Fibroblast of villous mesenchyme (primary cell): ENCODE results near the gene FRMD4A. TPM values are rescaled to one million over a fixed set of nuclear protein-coding genes. Genes with fewer than 3 reads are reported as not detected.

ENCODE experiments used
- DNase-seq: peaks from one replicate; pipeline ENCODE4 v3.0.0-alpha.2; 2010; ENCODE audit warnings: low read depth
- H3K4me3 ChIP-seq: 2 replicates; pipeline ENCODE4 v1.5.1; 2011; ENCODE audit warnings: low read depth, mild to moderate bottlenecking, low read length
- total RNA-seq: library from RNA; depleted of rRNA; stranded (reverse); fragments of >200 nt; gene quantifications from 2 replicates; pipeline ENCODE4 v1.2.3, GENCODE V29; 2012
- TF ChIP-seq, protein P1 (sequence below): IDR thresholded peaks from 2 replicates; pipeline ENCODE4 v1.5.1; 2012; ENCODE audit warnings: low read depth, mild to moderate bottlenecking, low read length; ENCODE audit not compliant: insufficient read depth

FRMD4A gene
- total RNA-seq, 1 donor, result 40.2 TPM

GRCh38 chr10:14062528-14063260, 268.0 kb downstream of the FRMD4A start:
- DNase-seq, result peak; percentile 91
- TF ChIP-seq, protein P1, sequence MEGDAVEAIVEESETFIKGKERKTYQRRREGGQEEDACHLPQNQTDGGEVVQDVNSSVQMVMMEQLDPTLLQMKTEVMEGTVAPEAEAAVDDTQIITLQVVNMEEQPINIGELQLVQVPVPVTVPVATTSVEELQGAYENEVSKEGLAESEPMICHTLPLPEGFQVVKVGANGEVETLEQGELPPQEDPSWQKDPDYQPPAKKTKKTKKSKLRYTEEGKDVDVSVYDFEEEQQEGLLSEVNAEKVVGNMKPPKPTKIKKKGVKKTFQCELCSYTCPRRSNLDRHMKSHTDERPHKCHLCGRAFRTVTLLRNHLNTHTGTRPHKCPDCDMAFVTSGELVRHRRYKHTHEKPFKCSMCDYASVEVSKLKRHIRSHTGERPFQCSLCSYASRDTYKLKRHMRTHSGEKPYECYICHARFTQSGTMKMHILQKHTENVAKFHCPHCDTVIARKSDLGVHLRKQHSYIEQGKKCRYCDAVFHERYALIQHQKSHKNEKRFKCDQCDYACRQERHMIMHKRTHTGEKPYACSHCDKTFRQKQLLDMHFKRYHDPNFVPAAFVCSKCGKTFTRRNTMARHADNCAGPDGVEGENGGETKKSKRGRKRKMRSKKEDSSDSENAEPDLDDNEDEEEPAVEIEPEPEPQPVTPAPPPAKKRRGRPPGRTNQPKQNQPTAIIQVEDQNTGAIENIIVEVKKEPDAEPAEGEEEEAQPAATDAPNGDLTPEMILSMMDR, result no peak
- H3K4me3 ChIP-seq, result no peak overlapping the region

DNA sequence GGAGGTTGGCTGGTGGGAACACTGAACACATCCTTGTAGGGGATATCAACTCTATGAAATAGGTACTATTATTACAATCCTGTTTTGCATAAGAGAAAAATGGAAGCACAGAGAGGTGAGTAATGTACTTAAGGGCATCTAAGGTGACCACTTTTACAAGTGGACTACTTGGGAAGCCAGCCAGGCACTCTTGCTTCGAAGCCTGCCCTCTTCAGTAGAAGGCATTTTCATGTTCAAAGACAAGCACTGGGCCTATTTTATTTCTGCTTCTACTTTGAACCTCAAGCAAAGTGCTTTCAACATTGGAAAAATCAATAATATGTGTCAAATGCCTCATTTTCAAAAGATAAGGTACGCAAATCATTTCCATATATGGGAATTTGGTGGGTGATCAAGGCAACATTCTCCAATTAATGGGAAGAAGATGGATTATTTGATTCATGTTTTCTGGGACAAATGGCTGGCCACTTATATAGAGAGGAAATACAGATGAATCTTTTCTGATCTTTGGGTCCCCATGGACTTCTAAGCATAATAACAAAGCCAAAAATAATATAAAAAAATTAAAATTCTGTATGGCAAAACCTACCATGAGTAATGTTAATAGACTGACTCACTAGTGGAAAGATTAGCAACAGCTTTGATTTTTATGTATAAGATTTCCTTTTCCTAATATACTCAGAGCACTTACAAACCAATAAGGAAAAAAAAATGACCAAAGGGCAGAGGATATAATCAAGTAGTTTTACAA, 270.2 kb downstream of the FRMD4A start:
- DNase-seq, result no peak
- TF ChIP-seq, protein P1, result no peak
- H3K4me3 ChIP-seq, result no peak overlapping the region

DNA sequence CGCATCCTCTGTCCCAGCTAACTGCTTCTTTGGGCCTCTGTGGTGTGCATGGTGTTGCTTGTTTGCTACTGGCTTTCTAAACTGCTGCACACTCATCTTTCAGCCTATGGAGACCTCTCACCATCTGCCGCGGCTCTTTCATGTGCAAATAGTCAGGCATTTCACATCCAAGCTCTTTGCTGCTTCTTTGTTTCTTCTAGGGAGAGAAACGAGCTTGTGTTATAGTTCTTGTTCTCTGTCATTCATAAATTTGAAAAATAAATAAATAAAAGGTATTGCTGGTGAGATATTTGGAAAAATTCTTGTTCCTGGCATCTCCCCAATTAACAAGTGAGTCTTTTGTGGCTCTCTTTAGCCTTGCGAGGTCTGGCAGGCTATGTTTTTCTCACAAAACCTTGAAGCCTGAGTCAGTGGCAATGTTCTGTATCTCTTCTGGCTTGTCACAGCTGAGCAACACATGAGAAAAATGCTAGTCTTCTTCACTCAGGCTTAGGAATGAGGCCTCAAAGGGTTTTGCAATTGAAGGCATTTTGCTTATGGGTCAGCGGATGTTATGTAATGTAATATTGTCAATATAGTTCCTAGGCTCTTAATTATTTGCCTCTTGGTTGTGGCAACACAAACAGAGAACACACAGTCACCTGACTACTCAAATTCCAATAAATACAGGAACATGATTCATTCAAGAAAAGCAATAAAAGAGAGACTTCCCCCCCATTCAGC, 274.0 kb downstream of the FRMD4A start:
- peak; percentile 96 for DNase-seq
- no peak overlapping the region for H3K4me3 ChIP-seq
- TF ChIP-seq, protein P1, result no peak

DNA sequence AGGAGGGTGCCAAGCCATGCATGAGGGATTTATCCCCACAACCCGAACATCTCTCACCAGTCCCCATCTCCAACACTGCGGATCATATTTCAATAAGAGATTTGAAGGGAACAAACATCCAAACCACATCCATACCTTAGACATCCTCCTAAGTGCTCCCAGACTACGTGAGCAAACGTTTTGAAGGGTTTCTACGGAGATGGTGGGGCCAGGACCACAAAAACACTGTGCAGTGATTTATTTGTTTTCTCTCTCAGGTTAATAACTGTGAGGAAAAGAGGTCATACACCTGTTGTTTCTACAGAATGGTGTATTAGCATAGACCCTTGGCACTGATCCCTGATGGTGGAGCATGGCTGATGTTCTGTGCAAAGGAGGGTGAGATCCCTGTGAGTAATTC, 277.8 kb downstream of the FRMD4A start:
- no peak overlapping the region for H3K4me3 ChIP-seq
- DNase-seq, result no peak
- TF ChIP-seq, protein P1, result no peak

GRCh38 chr10:14050598-14050997, 280.1 kb downstream of the FRMD4A start:
- DNase-seq, result no peak
- no peak overlapping the region for H3K4me3 ChIP-seq
- TF ChIP-seq, protein P1, result no peak

GRCh38 chr10:14048930-14049613, 281.7 kb downstream of the FRMD4A start:
- TF ChIP-seq, protein P1, result no peak
- H3K4me3 ChIP-seq, result no peak overlapping the region
- DNase-seq, result peak; percentile 30
